Fibroblast of lung (primary cell): ENCODE measurements around the gene OR6C76.

Experiments
- EZH2 ChIP-seq: IDR thresholded peaks from 2 replicates; pipeline ENCODE4 v1.5.1; 2012; ENCODE audit warnings: low read length, control low read depth, mild to moderate bottlenecking; ENCODE audit errors: missing control alignments
- TF ChIP-seq, protein P1 (sequence below), 2 donors: IDR thresholded peaks in 1 of 2; conservative IDR thresholded peaks in 1 of 2; 1 replicate in 1 of 2; 2 replicates in 1 of 2; pipeline ENCODE4 v1.5.1; 2011 to 2012; ENCODE audit warnings: low read length in 2 of 2, control low read depth in 1 of 2, inconsistent platforms in 1 of 2, low read depth in 1 of 2, mild to moderate bottlenecking in 1 of 2

DNA sequence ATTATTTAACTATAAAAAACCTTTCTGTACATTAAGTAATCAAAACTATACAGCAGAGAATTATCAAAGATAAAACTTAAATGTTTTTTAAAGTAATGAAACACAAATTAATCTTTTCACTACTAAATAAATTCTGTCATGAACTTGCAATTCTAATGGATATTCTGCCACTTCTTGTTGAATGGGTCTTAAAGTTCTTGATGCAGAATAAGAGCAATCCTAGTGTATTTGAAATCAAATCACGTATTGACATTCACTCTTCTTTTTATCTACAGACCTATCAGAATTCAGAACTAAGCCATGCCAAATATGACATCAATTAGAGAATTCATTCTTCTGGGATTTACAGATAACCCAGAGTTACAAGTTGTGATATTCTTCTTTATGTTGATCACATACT, 25.8 kb upstream of the OR6C76 start, which contains the start of gene OR6C65:
- TF ChIP-seq, protein P1, sequence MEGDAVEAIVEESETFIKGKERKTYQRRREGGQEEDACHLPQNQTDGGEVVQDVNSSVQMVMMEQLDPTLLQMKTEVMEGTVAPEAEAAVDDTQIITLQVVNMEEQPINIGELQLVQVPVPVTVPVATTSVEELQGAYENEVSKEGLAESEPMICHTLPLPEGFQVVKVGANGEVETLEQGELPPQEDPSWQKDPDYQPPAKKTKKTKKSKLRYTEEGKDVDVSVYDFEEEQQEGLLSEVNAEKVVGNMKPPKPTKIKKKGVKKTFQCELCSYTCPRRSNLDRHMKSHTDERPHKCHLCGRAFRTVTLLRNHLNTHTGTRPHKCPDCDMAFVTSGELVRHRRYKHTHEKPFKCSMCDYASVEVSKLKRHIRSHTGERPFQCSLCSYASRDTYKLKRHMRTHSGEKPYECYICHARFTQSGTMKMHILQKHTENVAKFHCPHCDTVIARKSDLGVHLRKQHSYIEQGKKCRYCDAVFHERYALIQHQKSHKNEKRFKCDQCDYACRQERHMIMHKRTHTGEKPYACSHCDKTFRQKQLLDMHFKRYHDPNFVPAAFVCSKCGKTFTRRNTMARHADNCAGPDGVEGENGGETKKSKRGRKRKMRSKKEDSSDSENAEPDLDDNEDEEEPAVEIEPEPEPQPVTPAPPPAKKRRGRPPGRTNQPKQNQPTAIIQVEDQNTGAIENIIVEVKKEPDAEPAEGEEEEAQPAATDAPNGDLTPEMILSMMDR (conservative IDR thresholded peaks at IDR 0.05 in 1 of 2, IDR thresholded peaks at IDR 0.05 in 1 of 2; ENCODE audit: low read depth in 1 of 2, low read length in 2 of 2): no peak
- no peak for TF ChIP-seq EZH2
